IPS DF 6.9 (cell line): ENCODE results near the gene TEX29.

ENCODE experiments used
- DNase-seq: peaks from one replicate; pipeline ENCODE4 v3.0.0-alpha.2; 2013; ENCODE audit warnings: low read depth, low spot score
- H3K27ac ChIP-seq: one replicate; pipeline ENCODE4 v1.5.1; 2013; ENCODE audit warnings: low read length, control low read depth
- H3K27me3 ChIP-seq: 2 replicates; pipeline ENCODE4 v1.6.1; 2013; ENCODE audit warnings: mild to moderate bottlenecking, low read length; ENCODE audit not compliant: control insufficient read depth, insufficient read depth
- H3K36me3 ChIP-seq: 2 replicates; pipeline ENCODE4 v1.6.1; 2013; ENCODE audit warnings: low read length; ENCODE audit not compliant: control insufficient read depth, insufficient read depth
- H3K4me1 ChIP-seq: 2 replicates; pipeline ENCODE4 v1.6.1; 2013; ENCODE audit warnings: low read length; ENCODE audit not compliant: control insufficient read depth, insufficient read depth
- H3K4me3 ChIP-seq: 2 replicates; pipeline ENCODE4 v1.5.1; 2013; ENCODE audit warnings: mild to moderate bottlenecking, low read length
- H3K9me3 ChIP-seq: 2 replicates; pipeline ENCODE4 v1.6.1; 2013; ENCODE audit warnings: low read length, inconsistent platforms; ENCODE audit not compliant: control insufficient read depth, insufficient read depth
- WGBS: extraction: QIAGEN DNeasy Blood & Tissue Kit; methylation state at CpG from one replicate; pipeline ENCODE4 v1.1.7; 2013; ENCODE audit warnings: mixed read lengths, missing lambda C conversion rate; ENCODE audit not compliant: insufficient read length, insufficient coverage; 5-methylcytosine and 5-hydroxymethylcytosine counted together

Gene TEX29

GRCh38 chr13:111319998-111320911 is at the start of gene TEX29:
TSS of gene TEX29 (plus strand) at chr13:111320642. CDS start at chr13:111320891, 249 bp downstream.
- no peak for DNase-seq
- no CpG with 5 or more reads among the region's 35 CpGs for WGBS
- no peaks in the 10 kb centered on the region for H3K36me3 ChIP-seq
- no peak within 1 kb of the TSS for H3K27ac ChIP-seq
- H3K9me3 ChIP-seq: no peaks in the 10 kb centered on the region
- H3K4me3 ChIP-seq: no peak within 1 kb of the TSS
- H3K27me3 ChIP-seq: no peaks in the 10 kb centered on the region
- no peaks in the 10 kb centered on the region; the same call in 1 of the 2 replicates for H3K4me1 ChIP-seq

- Histone ChIP-seq H3K27me3 (no peaks in the 10 kb centered on the region), H3K4me3 (no peak overlapping the region), H3K9me3 (no peaks in the 10 kb centered on the region), H3K4me1 (no peaks in the 10 kb centered on the region), H3K27ac (no peak overlapping the region), H3K36me3 (0 out of 2 replicates have a peak, but pooled peaks cover 14% of the 10 kb centered on the region)
- no CpG with 5 or more reads among the region's 20 CpGs for WGBS
- DNase-seq: no peak
Measured at GRCh38 chr13:111270765-111271698, 49.4 kb upstream of the TEX29 start.

- Histone ChIP-seq H3K36me3 (0 out of 2 replicates have a peak, but pooled peaks cover 14% of the 10 kb centered on the region), H3K4me1 (no peaks in the 10 kb centered on the region), H3K27me3 (no peaks in the 10 kb centered on the region), H3K4me3 (no peak overlapping the region), H3K9me3 (no peaks in the 10 kb centered on the region), H3K27ac (no peak overlapping the region)
- no peak for DNase-seq
- no CpG with 5 or more reads among the region's 7 CpGs for WGBS
Measured at GRCh38 chr13:111272117-111272516, 48.3 kb upstream of the TEX29 start.

DNA sequence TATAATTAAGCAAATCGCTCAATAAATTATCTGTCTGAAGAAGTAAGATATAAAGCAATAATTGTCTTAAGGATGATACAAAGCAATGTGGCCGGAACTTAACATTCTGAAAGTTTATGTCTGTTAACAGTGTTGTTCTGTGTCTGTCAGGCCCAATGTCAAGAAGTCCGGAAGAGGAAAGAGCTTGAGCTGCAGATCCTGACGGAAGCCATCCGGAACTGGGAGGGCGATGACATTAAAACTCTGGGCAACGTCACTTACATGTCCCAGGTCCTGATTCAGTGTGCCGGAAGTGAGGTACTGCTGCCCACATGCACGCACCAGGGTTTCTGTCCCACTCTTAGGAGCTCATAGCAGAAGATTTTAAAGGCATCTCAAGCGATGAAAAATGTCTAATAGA is 45.1 kb upstream of the TEX29 start:
- no CpG with 5 or more reads among the region's 10 CpGs for WGBS
- DNase-seq: no peak
- H3K36me3 ChIP-seq: 0 out of 2 replicates have a peak, but pooled peaks cover 12% of the 10 kb centered on the region
- H3K4me3 ChIP-seq: no peak overlapping the region
- H3K27me3 ChIP-seq: no peaks in the 10 kb centered on the region
- no peaks in the 10 kb centered on the region for H3K9me3 ChIP-seq
- no peak overlapping the region for H3K27ac ChIP-seq
- no peaks in the 10 kb centered on the region for H3K4me1 ChIP-seq

DNA sequence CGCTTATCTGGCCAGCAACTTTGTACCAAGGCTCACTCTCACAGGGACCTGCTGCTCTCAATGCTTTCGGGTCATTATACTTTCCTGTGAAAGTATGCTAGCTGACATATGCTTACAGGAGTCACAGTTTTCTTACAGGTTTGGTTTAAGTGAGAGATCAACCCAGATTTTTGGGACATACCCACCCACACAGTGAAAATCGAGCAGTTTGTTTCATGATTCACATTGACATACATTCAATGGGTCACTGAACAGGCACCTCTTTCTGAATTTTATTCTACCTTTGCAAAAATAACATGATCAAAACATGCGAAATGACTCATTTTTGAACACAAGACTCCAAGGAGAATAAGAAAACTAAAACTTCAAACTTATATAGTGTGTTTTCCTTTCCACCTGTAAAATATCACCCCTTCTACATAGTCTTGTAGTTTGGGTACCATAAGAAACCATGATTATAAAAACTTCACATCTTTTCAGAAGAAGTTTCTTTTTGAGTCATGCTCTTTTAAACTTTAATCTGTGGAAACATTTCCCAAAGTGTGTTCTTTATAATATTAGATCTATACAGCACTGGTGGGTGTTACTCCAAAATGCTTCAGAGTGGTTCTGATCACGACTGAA is 44.3 kb upstream of the TEX29 start:
- H3K4me1 ChIP-seq: no peaks in the 10 kb centered on the region
- DNase-seq: no peak
- no peaks in the 10 kb centered on the region for H3K27me3 ChIP-seq
- no peak overlapping the region for H3K4me3 ChIP-seq
- no CpG with 5 or more reads among the region's 5 CpGs for WGBS
- no peak overlapping the region for H3K27ac ChIP-seq
- 0 out of 2 replicates have a peak, but pooled peaks cover 10% of the 10 kb centered on the region for H3K36me3 ChIP-seq
- no peaks in the 10 kb centered on the region for H3K9me3 ChIP-seq

DNA sequence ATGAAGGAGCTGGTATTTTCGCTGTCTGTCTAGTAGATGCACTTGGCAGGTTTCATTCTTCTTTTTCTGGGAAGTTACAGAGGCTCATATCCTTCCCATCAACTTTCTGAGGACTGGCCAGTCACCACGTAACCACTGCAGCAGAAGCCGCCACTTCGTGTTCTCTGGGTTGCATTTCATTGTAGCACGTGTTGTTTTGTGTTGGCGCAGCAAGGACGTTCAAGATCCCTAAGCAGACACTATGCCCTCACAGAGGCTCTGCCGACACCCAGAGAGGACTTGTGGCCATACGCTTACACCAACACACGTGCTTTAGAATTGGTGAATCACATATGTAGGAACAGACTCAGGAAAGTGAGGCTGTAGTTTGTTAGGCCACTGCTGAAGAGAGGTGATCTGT is 42.2 kb upstream of the TEX29 start:
- Histone ChIP-seq H3K36me3 (peaks cover 16% of the 10 kb centered on the region), H3K27ac (no peak overlapping the region), H3K9me3 (no peaks in the 10 kb centered on the region), H3K4me3 (no peak overlapping the region), H3K4me1 (no peaks in the 10 kb centered on the region), H3K27me3 (no peaks in the 10 kb centered on the region)
- WGBS: no CpG with 5 or more reads among the region's 10 CpGs
- no peak for DNase-seq

DNA sequence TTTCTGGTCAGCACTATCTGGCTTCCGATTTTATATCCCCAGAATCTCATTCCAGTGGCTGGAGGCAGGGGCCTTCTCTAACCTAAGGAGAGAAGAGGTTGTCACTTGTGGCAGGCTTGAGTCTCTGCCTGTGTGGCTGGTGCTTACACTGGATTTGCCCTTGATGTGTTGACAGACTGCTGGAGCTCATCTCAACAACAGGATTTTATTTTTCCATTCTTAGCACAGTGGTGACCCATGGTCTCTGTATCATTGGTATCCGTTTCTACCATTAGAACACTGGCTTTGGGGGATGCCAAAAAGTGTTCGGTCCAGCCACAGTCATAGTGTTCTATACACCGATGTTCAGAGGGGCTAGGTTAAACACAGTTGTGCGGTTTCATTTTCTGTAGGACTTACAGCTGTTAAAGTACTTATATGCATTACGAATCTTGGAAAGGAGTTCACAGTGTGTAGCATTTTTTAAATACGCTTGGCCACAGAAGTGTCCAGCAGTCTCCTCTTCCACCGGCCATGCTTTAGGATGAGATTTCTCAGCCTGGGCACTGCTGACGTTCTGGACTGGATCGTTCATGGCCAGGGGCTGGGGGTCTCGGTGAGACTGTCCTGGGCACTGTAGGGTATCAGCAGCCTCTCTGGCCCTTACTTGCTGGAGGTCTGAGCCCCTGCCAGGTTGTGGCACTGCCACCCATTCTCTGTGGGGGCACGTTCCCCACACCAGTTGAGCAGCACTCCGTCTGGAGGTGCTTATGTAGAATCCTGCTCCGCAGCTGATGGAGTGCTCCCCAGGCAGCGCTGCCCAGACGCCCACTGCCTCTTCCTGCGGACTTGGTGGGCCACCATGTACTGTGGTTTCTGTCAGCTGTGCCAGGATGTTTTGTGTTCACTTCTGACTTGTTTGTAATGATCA is 41.4 kb upstream of the TEX29 start:
- Histone ChIP-seq H3K36me3 (peaks cover 22% of the 10 kb centered on the region), H3K4me3 (no peak overlapping the region), H3K27me3 (no peaks in the 10 kb centered on the region), H3K4me1 (no peaks in the 10 kb centered on the region), H3K9me3 (no peaks in the 10 kb centered on the region), H3K27ac (no peak overlapping the region)
- DNase-seq: no peak
- WGBS: no CpG with 5 or more reads among the region's 17 CpGs

DNA sequence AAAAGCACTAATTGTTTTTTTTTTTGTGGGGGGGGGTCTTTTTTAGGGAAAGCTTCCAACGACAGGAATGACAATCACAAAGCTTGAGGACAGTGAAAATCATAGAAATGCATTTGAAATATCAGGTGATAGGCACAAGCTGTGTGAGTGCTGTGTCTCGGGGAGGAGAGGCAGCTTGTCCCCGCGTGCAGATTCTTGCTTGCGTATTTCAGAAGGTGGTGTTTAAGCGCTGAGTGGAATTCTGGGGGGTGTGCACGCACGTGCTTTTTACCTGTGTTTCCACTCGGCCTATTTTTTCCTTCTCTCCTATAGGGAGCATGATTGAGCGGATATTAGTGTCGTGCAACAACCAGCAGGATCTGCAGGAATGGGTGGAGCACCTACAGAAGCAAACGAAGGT is 40.2 kb upstream of the TEX29 start:
- Histone ChIP-seq H3K27ac (no peak overlapping the region), H3K4me3 (no peak overlapping the region), H3K27me3 (no peaks in the 10 kb centered on the region), H3K36me3 (peaks cover 25% of the 10 kb centered on the region), H3K4me1 (no peaks in the 10 kb centered on the region), H3K9me3 (no peaks in the 10 kb centered on the region)
- DNase-seq: no peak
- WGBS: no CpG with 5 or more reads among the region's 12 CpGs

GRCh38 chr13:111280681-111281585 is 39.5 kb upstream of the TEX29 start:
- no peak overlapping the region for H3K4me3 ChIP-seq
- no peak overlapping the region for H3K27ac ChIP-seq
- no peaks in the 10 kb centered on the region for H3K4me1 ChIP-seq
- H3K36me3 ChIP-seq: peaks cover 22% of the 10 kb centered on the region
- H3K27me3 ChIP-seq: no peaks in the 10 kb centered on the region
- WGBS: no CpG with 5 or more reads among the region's 12 CpGs
- H3K9me3 ChIP-seq: no peaks in the 10 kb centered on the region
- no peak for DNase-seq
